ENCODE data around the gene HOXA4.
A peak's percentile ranks its signal among the peaks of the same experiment; 100 is the strongest.

The HOXA4 gene

GRCh38 chr7:27115221-27116026 lies 15.1 kb downstream of the HOXA4 start:
- DNase-seq = peak; percentile 88

GRCh38 chr7:27114881-27115220 lies 15.7 kb downstream of the HOXA4 start:
- DNase-seq = no peak

- peak; percentile 39 for DNase-seq
Measured at GRCh38 chr7:27113991-27114769, 16.4 kb downstream of the HOXA4 start.

- DNase-seq = peak; percentile 89
Measured at GRCh38 chr7:27112955-27113949, 17.3 kb downstream of the HOXA4 start.

DNA sequence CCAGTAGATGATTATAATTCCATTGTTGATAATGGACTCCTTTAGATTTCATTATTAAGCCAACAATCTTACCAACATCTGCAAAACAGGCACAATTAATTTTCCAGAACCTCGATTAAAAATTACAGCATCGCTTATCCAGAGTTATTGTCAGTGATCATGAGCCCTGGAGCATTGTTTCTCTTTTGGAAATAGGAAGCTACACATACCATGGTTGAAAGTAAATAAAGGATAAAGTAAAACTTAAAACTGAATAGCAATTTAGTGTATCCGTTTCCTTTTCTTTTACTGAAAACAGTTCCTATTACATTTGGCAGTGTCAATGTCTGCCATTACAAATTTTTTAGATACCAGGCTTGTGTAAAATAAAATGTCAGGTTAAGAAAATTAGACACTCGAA lies 18.2 kb downstream of the HOXA4 start:
- DNase-seq = no peak

DNA sequence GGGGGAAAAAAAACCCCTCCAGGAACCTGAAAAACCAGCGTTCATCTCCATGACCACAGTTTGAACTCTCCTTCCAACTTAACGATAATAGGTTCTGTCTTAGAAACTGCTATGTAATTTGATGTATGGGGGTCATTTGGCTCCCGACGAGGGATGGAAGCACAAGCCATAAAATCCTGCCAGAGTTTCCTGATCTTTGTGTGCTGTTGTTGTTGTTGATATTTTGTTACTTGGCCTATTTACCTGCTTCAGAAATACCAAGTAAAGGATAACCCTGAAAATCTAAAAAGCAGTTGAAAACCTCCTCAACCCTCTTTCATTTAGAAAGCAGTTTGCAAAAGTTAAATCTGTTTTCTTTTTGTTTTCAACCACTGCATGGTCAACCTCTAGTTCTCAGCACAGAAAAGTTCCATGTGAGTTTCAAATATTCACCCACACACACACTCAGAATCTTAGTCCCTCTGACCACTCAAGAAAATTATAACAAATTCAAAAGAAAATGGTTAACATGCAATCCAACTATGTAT lies 18.7 kb downstream of the HOXA4 start:
- DNase-seq = no peak

DNA sequence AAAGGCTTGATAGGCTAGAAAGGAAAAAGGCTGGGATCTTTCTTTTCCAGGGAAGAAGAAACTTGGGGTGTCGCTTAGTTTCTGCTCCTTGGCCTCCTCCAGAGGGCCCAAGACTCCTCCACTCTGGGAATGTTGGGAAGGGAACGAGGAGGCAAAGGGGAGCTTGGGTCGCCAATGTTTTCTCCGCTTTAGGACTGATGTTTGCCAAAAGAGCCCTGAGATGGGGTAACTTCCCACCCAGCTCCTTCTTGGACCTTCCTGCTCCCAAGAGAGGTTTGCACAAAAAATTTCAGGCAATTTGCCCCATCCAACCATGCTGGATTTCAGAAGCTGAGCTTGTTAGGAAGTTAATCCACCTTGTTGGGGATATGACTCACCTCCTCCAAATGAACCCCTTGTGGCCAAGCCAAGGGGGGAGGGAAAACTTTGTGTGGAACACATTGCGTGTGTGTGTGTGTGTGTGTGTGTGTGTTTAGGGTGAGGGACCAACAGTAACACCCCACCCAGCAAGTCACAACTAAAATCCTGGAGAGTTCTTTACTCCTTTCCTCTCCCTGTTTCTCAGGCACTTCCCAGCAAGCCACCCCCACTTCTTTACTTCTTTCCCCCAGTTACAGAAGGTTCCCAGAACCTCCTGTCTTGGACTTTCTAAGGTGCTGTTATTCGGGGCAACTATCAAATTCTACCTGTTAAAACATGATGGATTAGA lies 19.4 kb downstream of the HOXA4 start:
- DNase-seq = peak; percentile 81

GRCh38 chr7:27110186-27111031 lies 20.1 kb downstream of the HOXA4 start:
- peak; percentile 27 for DNase-seq

DNA sequence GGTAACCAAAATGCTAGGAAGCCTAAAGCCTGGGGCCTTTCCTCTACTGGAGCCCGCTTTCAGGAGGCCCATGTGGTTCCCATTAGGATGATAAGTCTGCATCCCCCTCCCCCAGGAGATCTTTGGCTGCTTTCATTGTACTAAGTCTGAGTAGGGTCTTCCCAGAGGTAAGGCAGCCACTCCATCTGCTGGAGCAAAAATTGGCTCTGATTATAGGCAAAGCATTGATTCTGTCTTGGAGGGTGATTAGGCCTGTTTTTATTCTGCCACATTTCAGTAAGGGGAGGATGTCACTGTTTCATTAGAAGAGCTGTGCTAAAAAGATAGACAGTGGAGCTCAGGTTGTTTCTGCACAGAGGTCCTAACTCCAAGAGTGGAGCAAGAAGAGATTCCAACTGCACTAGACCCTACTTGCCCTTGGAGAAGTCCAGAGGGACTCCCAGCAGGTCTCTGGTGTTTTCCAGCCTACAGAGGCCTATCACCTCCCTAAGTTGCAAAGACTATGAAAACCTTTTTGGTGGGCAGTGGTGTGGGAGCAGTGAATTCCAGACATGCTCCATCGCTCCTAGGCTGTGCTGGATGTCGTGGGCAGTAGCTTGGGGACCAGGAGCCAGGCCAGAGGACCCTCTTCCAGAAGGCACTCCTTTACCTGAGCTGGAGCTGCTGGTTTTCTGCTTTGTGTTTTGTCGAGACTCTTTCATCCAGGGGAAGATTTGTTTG lies 20.9 kb downstream of the HOXA4 start:
- DNase-seq = no peak

DNA sequence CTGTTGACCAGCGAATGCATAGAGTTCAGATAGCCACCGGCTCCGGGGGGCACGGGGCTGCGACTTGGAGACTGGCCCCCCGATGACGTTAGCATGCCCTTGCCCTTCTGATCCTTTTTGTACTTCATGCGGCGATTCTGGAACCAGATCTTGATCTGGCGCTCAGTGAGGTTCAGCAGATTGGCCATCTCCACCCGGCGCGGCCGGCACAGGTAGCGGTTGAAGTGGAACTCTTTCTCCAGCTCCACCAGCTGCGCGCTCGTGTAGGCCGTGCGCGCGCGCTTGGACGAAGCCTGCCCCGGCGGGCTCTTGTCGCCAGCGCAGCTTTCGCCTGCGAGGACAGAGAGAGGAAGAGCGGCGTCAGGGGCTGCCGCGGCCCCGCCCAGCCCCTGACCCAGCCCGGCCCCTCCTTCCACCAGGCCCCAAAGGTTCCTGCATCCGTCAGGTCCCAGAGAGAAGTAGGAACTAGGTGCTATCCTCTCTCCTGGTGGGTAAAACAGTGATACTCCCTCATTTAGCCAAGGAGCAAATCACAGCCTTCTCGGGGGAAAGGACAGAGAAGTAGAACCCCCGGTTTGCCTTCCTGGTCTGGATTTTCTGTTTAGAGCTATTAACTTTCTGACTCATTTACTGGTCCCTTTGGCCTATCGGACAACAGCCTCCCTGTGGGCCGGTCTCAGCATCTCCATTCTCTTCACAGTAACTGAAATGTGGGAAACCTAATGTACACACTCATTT lies 22.0 kb downstream of the HOXA4 start:
- DNase-seq = peak; percentile 77

GRCh38 chr7:27107391-27108381 lies 22.9 kb downstream of the HOXA4 start:
- DNase-seq = peak; percentile 72

- no peak for DNase-seq
Measured at GRCh38 chr7:27106901-27107240, 23.7 kb downstream of the HOXA4 start.

GRCh38 chr7:27106181-27106900 lies 24.2 kb downstream of the HOXA4 start:
- DNase-seq = peak; percentile 59

DNA sequence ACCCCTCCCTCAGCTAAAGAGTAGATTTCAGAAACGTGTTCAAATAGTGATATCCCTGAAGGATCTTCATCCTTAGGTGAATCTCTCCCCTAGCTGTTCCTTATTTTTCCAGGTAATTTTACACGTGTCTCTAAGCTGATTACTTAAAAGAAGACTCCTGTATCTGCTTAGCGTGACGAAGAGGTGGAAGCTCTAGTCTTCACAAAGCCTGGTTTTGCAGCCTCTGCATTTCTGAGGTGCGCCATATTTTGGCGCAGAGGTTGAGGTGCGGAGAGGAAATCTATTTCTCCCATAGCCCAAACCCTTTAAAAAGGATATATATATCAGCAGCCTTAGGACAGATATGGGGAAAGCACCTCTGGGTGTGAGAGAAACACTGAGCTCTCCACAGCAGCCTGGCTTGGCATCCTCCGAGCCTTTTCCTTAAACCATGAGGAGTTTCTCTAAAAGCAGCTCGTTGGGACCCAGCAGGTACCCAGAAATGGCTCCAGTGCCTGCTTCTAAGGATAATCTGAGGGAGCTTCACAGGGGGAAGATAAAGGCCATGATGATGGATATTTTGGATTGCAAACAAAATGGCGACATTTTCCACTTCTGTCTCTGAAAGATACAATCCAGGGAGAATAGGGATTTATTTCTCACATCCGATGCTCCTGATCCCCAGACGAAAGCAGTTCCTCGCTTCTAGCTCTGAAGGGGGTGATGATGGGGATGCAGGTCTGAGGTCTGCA lies 25.1 kb downstream of the HOXA4 start:
- no peak for DNase-seq

- DNase-seq = no peak
Measured at GRCh38 chr7:27104341-27105058, 26.1 kb downstream of the HOXA4 start.

- DNase-seq = peak; percentile 8
Measured at GRCh38 chr7:27103489-27104226, 26.9 kb downstream of the HOXA4 start.

Data from HCEC 1CT (cell line).